Measurements from ENCODE around the gene PCP2.

The PCP2 gene

DNA sequence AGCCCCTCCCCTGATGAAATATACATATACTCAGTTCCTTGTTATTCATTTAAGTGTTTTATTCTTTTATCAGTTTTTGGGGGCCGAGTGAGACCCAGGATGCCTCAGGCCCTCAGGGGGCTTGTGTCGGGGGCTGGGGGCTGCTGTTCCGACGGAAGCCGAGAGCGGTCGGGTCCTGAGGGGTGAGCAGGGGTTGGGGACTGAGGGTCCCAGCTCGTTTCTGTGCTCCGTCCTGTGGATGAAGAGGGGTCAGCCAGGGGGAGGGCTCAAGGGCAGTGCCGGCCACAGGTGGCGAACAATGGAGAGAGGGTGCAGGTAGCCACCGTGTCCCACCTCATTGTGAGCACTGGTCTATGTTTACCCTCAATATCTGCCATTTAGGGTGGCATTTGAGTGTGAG, 1.9 kb downstream of the PCP2 start:
- H3K36me3 Mint-ChIP-seq (ENCODE audit: low read depth): peaks cover 7% of the 10 kb centered on the region
- H3K4me1 Mint-ChIP-seq: peaks cover 21% of the 10 kb centered on the region
- no peak for TF ChIP-seq CTCF (IDR thresholded peaks at IDR 0.05; ENCODE audit: unreplicated experiment in 3 of 3)
- H3K27me3 Mint-ChIP-seq (ENCODE audit: low read depth): peaks cover 17% of the 10 kb centered on the region
- H3K9me3 Mint-ChIP-seq: no peaks in the 10 kb centered on the region
- no peak overlapping the region for H3K27ac Mint-ChIP-seq
- H3K4me3 Mint-ChIP-seq: peak overlapping the region; percentile 39 to 63 (median 63)

GRCh38 chr19:7629347-7630054, 4.0 kb downstream of the PCP2 start, which contains the start of the genes PET100 and XAB2:
Gene PET100 (plus strand): TSS chr19:7629793. CDS start chr19:7629834, 41 bp downstream.
Gene XAB2 (minus strand): TSS chr19:7629545. CDS start chr19:7629527, 18 bp downstream.
- no peaks in the 10 kb centered on the region for H3K9me3 Mint-ChIP-seq
- peak within 1 kb of the TSS; percentile 65 to 92 (median 88) for H3K27ac Mint-ChIP-seq
- H3K4me3 Mint-ChIP-seq: peak within 1 kb of the TSS; percentile 91 to 95 (median 94)
- H3K36me3 Mint-ChIP-seq (ENCODE audit: low read depth): peaks cover 8% of the 10 kb centered on the region
- no peaks in the 10 kb centered on the region for H3K27me3 Mint-ChIP-seq (ENCODE audit: low read depth)
- no peak for TF ChIP-seq CTCF (IDR thresholded peaks at IDR 0.05; ENCODE audit: unreplicated experiment in 3 of 3)
- H3K4me1 Mint-ChIP-seq: peaks cover 21% of the 10 kb centered on the region

GRCh38 chr19:7628589-7629311, 4.8 kb downstream of the PCP2 start:
- H3K27ac Mint-ChIP-seq: peak overlapping the region; percentile 65 to 92 (median 88)
- no peaks in the 10 kb centered on the region for H3K9me3 Mint-ChIP-seq
- H3K4me3 Mint-ChIP-seq: peak overlapping the region; percentile 91 to 95 (median 94)
- no peaks in the 10 kb centered on the region for H3K27me3 Mint-ChIP-seq (ENCODE audit: low read depth)
- H3K36me3 Mint-ChIP-seq (ENCODE audit: low read depth): peaks cover 8% of the 10 kb centered on the region
- peaks cover 21% of the 10 kb centered on the region for H3K4me1 Mint-ChIP-seq
- TF ChIP-seq CTCF (IDR thresholded peaks at IDR 0.05; ENCODE audit: unreplicated experiment in 3 of 3): no peak

- H3K36me3 Mint-ChIP-seq (ENCODE audit: low read depth): peaks cover 16% of the 10 kb centered on the region
- peaks cover 21% of the 10 kb centered on the region for H3K4me1 Mint-ChIP-seq
- H3K4me3 Mint-ChIP-seq: peak overlapping the region; percentile 51 to 95 (median 94)
- no peaks in the 10 kb centered on the region for H3K9me3 Mint-ChIP-seq
- H3K27me3 Mint-ChIP-seq (ENCODE audit: low read depth): no peaks in the 10 kb centered on the region
- H3K27ac Mint-ChIP-seq: no peak overlapping the region
- TF ChIP-seq CTCF (IDR thresholded peaks at IDR 0.05; ENCODE audit: unreplicated experiment in 3 of 3): no peak
Measured at GRCh38 chr19:7627166-7627565, 6.4 kb downstream of the PCP2 start.

GRCh38 chr19:7625763-7626372, 7.7 kb downstream of the PCP2 start:
- H3K27ac Mint-ChIP-seq: no peak overlapping the region
- peaks cover 25% of the 10 kb centered on the region for H3K36me3 Mint-ChIP-seq (ENCODE audit: low read depth)
- H3K4me1 Mint-ChIP-seq: peaks cover 21% of the 10 kb centered on the region
- H3K4me3 Mint-ChIP-seq: peak overlapping the region in 1 of 3 experiments; percentile 34
- TF ChIP-seq CTCF (IDR thresholded peaks at IDR 0.05; ENCODE audit: unreplicated experiment in 3 of 3): no peak
- H3K9me3 Mint-ChIP-seq: no peaks in the 10 kb centered on the region
- H3K27me3 Mint-ChIP-seq (ENCODE audit: low read depth): no peaks in the 10 kb centered on the region

Measured in nephron (organoid).